A549 (cell line): ENCODE results near the gene GRK6. TPM values are rescaled to one million over a fixed set of nuclear protein-coding genes. Genes with fewer than 3 reads are reported as not detected.

Source experiments
- ATAC-seq, 2 experiments: fragments of 200-7000 bp in 1 of 2; fragments of >200 bp in 1 of 2; cut with Nextera tagmentation in 1 of 2; cut with Tn5 transposase in 1 of 2; 3 replicates each; pipeline versions ENCODE4 v1.8.0 to v1.9.1; 2018 to 2020; ENCODE audit warnings: mild to moderate bottlenecking in 1 of 2, moderate library complexity in 1 of 2
- CTCF ChIA-PET: fragments of 300-600 bp; sonication (Branson Sonifier 250); formaldehyde crosslinking; extraction: SDS; loops from one replicate; lab custom pipeline; 2021; ENCODE audit warnings: antibody characterized with exemption, inconsistent platforms; lab: Yijun Ruan, JAX
- POLR2A ChIA-PET: fragments of 350-600 bp; formaldehyde crosslinking; extraction: SDS; loops from one replicate; lab custom pipeline; 2021; ENCODE audit warnings: antibody characterized with exemption, inconsistent platforms; lab: Yijun Ruan, JAX
- DNase-seq, 2 experiments: peaks; one replicate each; pipeline versions ENCODE4 v3.0.0 to v3.0.0-alpha.2; 2011 to 2016; ENCODE audit warnings: low read depth in 1 of 2, low spot score in 1 of 2
- FAIRE-seq: peaks from 2 replicates; lab custom pipeline; 2011; peaks lifted over from hg19 to GRCh38; lab: Jason Lieb, UNC
- H3K27ac ChIP-seq, 2 experiments: fragments of >200 bp; sonication (Bioruptor Twin); formaldehyde crosslinking; 3 replicates each; pipeline ENCODE4 v1.5.1; 2016 to 2017
- H3K4me1 ChIP-seq: fragments of >200 bp; sonication (Bioruptor Twin); formaldehyde crosslinking; 3 replicates; pipeline ENCODE4 v1.6.1; 2016
- H3K4me2 ChIP-seq: fragments of >200 bp; sonication (Bioruptor Twin); formaldehyde crosslinking; 3 replicates; pipeline ENCODE4 v1.6.1; 2016
- H3K4me3 ChIP-seq: fragments of >200 bp; sonication (Bioruptor Twin); formaldehyde crosslinking; 3 replicates; pipeline ENCODE4 v1.5.1; 2016
- H3K9me3 ChIP-seq: fragments of >200 bp; sonication (Bioruptor Twin); formaldehyde crosslinking; 3 replicates; pipeline ENCODE4 v1.6.1; 2016
- BHLHE40 ChIP-seq: IDR thresholded peaks from 2 replicates; pipeline ENCODE4 v1.6.1; 2012; ENCODE audit warnings: low read depth, low read length, inconsistent platforms
- CEBPB ChIP-seq, 2 experiments: fragments of >200 bp in 1 of 2; sonication (Bioruptor Twin) in 1 of 2; formaldehyde crosslinking in 1 of 2; IDR thresholded peaks; 2 replicates each; pipeline ENCODE4 v1.6.1; 2012 to 2016
- CHD4 ChIP-seq: fragments of 200-600 bp; sonication (generic); IDR thresholded peaks from 2 replicates; pipeline ENCODE4 v1.6.1; 2016; ENCODE audit warnings: antibody characterized with exemption, mild to moderate bottlenecking, borderline replicate concordance
- EP300 ChIP-seq, 2 experiments: fragments of >200 bp; sonication (Bioruptor Twin); formaldehyde crosslinking; IDR thresholded peaks; 2 replicates in 1 of 2; 3 replicates in 1 of 2; pipeline ENCODE4 v1.6.1; 2016 to 2017
- FOSB ChIP-seq: fragments of 250-450 bp; sonication (Bioruptor Pico); IDR thresholded peaks from 2 replicates; pipeline ENCODE4 v1.5.0; 2020; ENCODE audit warnings: mild to moderate bottlenecking, moderate library complexity
- FOXS1 ChIP-seq: fragments of 250-450 bp; sonication (Bioruptor Pico); IDR thresholded peaks from 2 replicates; pipeline ENCODE4 v1.5.0; 2020; ENCODE audit warnings: mild to moderate bottlenecking, moderate library complexity
- GATA3 ChIP-seq: IDR thresholded peaks from 2 replicates; pipeline ENCODE4 v1.6.1; 2012; ENCODE audit warnings: borderline replicate concordance
- HOXA7 ChIP-seq: fragments of 250-450 bp; sonication (Bioruptor Pico); IDR thresholded peaks from 2 replicates; pipeline ENCODE4 v1.5.0; 2020; ENCODE audit warnings: mild to moderate bottlenecking, moderate library complexity
- JUN ChIP-seq, 2 experiments: fragments of >200 bp; sonication (Bioruptor Twin); formaldehyde crosslinking; IDR thresholded peaks; 2 replicates in 1 of 2; 3 replicates in 1 of 2; pipeline ENCODE4 v1.6.1; 2016 to 2017
- KDM5A ChIP-seq: fragments of 200-600 bp; sonication (generic); IDR thresholded peaks from 2 replicates; pipeline ENCODE4 v1.6.1; 2016; ENCODE audit warnings: antibody characterized with exemption, mild to moderate bottlenecking
- MYC ChIP-seq: IDR thresholded peaks from 2 replicates; pipeline ENCODE4 v1.6.1; 2012; ENCODE audit warnings: mild to moderate bottlenecking, inconsistent platforms, low read length, improper control_type of control experiment, borderline replicate concordance
- NPAS2 ChIP-seq: fragments of 250-450 bp; sonication (Bioruptor Pico); IDR thresholded peaks from 2 replicates; pipeline ENCODE4 v1.8.0; 2022; ENCODE audit warnings: mild to moderate bottlenecking, moderate library complexity, borderline replicate concordance
- PHF8 ChIP-seq: fragments of 200-600 bp; sonication (generic); IDR thresholded peaks from 2 replicates; pipeline ENCODE4 v1.6.1; 2016; ENCODE audit warnings: low read depth, mild to moderate bottlenecking, antibody characterized with exemption, moderate library complexity, borderline replicate concordance
- POLR2A ChIP-seq: IDR thresholded peaks from 2 replicates; pipeline ENCODE4 v1.6.1; 2012; ENCODE audit warnings: mild to moderate bottlenecking, low read length
- RAD21 ChIP-seq, 2 experiments: fragments of >200 bp in 1 of 2; sonication (Bioruptor Twin) in 1 of 2; formaldehyde crosslinking in 1 of 2; IDR thresholded peaks in 1 of 2; conservative IDR thresholded peaks in 1 of 2; 2 replicates in 1 of 2; 3 replicates in 1 of 2; pipeline ENCODE4 v1.6.1; 2012 to 2018; ENCODE audit warnings: inconsistent platforms in 1 of 2
- RCOR1 ChIP-seq: fragments of 150-350 bp; IDR thresholded peaks from 2 replicates; pipeline ENCODE4 v1.6.1; 2014; ENCODE audit warnings: antibody characterized with exemption, low read length, low read depth
- RFX5 ChIP-seq: fragments of 450-650 bp; IDR thresholded peaks from 2 replicates; pipeline ENCODE4 v1.7.1; 2014; ENCODE audit warnings: antibody characterized with exemption, mild to moderate bottlenecking, moderate library complexity
- RNF2 ChIP-seq: fragments of 200-600 bp; sonication (generic); IDR thresholded peaks from 2 replicates; pipeline ENCODE4 v1.6.1; 2016; ENCODE audit warnings: low read depth, mild to moderate bottlenecking, antibody characterized with exemption, moderate library complexity, borderline replicate concordance
- SREBF2 ChIP-seq: fragments of 450-650 bp; IDR thresholded peaks from 2 replicates; pipeline ENCODE4 v1.6.1; 2014; ENCODE audit warnings: mild to moderate bottlenecking, moderate library complexity
- TFCP2L1 ChIP-seq: fragments of 250-450 bp; sonication (Bioruptor Pico); IDR thresholded peaks from 2 replicates; pipeline ENCODE4 v1.5.0; 2021; ENCODE audit warnings: mild to moderate bottlenecking
- ZSCAN20 ChIP-seq: fragments of 250-450 bp; sonication (Bioruptor Pico); IDR thresholded peaks from 2 replicates; pipeline ENCODE4 v1.8.0; 2022; ENCODE audit warnings: mild to moderate bottlenecking, moderate library complexity
- WGBS: methylation state at CpG from one replicate; pipeline ENCODE4 v1.1.6; 2017; ENCODE audit errors: missing lambda C conversion rate; 5-methylcytosine and 5-hydroxymethylcytosine counted together
- polyA plus RNA-seq, 4 experiments: library from polyadenylated mRNA; depleted of rRNA in 3 of 4; stranded (reverse); fragments of >200 nt; fragmentation: RNase III in 1 of 4; extraction: RNeasy Plus Mini Kit Qiagen cat#74134 plus additional on column Dnase treatment in 1 of 4; gene quantifications; 2 replicates in 3 of 4; 3 replicates in 1 of 4; pipeline ENCODE4 v1.2.3, GENCODE V29; 2011 to 2017
- TF ChIP-seq, protein P1 (sequence below): fragments of 200-600 bp; sonication (generic); IDR thresholded peaks from 2 replicates; pipeline ENCODE4 v1.6.1; 2016; ENCODE audit warnings: antibody characterized with exemption, mild to moderate bottlenecking, moderate library complexity
- TF ChIP-seq, protein P2 (sequence below): IDR thresholded peaks from 2 replicates; pipeline ENCODE4 v1.6.1; 2012
- TF ChIP-seq, protein P3 (sequence below): fragments of 450-650 bp; IDR thresholded peaks from 2 replicates; pipeline ENCODE4 v1.6.1; 2014; ENCODE audit warnings: antibody characterized with exemption
- TF ChIP-seq, protein P4 (sequence below): fragments of >200 bp; sonication (Bioruptor Twin); formaldehyde crosslinking; IDR thresholded peaks from 2 replicates; pipeline ENCODE4 v1.6.1; 2016

The GRK6 gene
- polyA plus RNA-seq, 2 of the 4 experiments (the other 2 are of a cell fraction), result 20.1 to 28.8 TPM

DNA sequence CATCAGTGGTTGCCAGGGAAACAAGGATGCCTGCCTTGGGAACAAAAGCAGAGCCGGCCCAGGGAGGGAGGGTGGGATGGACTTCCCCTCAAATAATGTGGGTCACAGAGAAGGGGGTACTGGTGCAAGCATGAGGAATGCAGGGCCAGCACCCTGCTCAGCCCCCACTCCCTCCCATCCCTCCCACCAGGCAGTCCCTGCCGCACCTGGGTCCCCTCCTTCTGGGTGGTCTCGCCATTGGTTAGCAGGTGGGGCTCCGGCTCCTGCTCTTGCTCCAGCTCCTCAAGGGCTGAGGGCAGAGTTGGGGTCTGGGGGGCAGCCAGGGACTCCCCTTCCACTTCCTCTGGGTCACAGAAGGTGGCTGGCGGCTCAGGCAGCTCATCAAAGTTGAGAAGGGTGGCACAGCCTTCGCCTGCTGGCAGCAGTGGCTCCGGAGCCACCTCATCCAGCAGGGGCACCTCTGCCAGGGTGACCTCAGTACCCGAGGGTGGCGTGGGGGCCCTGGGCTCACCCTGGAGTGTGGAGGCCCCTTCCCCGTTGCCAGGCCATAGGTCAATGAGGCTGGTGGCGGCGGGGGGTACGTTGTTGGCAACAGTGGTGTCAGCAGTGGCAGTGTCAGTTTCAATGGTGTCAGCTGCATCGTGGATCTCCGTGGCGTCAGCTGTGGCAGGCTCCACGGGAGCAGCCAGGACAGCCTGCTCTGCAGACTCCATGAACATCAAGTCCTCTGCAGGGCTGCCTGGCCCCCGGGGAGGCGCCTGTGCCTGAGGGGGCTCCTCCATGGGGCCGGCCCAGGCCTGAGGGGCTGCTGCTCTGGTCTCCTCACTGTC is 31.6 kb downstream of the GRK6 start:
- ChIA-PET POLR2A (interaction anchor here (0.6 to 1.0 kb wide), 2 partner anchors 32 to 39 kb away, joined by 3 read pairs; partner anchors contain the start of genes GRK6 and PDLIM7), CTCF (interaction anchor here (1.2 to 25.5 kb wide), 11 partner anchors 10 to 344 kb away, joined by 3 to 871 read pairs (median 13); partner anchors contain the start of genes DBN1, F12, GRK6 and PDLIM7)
- Histone ChIP-seq H3K27ac (no peak overlapping the region), H3K4me3 (no peak overlapping the region), H3K4me1 (peaks cover 10% of the 10 kb centered on the region), H3K9me3 (no peaks in the 10 kb centered on the region), H3K4me2 (no peak overlapping the region)
- DNase-seq, result no peak
- no peak for TF ChIP-seq RFX5
- TF ChIP-seq, protein P1, sequence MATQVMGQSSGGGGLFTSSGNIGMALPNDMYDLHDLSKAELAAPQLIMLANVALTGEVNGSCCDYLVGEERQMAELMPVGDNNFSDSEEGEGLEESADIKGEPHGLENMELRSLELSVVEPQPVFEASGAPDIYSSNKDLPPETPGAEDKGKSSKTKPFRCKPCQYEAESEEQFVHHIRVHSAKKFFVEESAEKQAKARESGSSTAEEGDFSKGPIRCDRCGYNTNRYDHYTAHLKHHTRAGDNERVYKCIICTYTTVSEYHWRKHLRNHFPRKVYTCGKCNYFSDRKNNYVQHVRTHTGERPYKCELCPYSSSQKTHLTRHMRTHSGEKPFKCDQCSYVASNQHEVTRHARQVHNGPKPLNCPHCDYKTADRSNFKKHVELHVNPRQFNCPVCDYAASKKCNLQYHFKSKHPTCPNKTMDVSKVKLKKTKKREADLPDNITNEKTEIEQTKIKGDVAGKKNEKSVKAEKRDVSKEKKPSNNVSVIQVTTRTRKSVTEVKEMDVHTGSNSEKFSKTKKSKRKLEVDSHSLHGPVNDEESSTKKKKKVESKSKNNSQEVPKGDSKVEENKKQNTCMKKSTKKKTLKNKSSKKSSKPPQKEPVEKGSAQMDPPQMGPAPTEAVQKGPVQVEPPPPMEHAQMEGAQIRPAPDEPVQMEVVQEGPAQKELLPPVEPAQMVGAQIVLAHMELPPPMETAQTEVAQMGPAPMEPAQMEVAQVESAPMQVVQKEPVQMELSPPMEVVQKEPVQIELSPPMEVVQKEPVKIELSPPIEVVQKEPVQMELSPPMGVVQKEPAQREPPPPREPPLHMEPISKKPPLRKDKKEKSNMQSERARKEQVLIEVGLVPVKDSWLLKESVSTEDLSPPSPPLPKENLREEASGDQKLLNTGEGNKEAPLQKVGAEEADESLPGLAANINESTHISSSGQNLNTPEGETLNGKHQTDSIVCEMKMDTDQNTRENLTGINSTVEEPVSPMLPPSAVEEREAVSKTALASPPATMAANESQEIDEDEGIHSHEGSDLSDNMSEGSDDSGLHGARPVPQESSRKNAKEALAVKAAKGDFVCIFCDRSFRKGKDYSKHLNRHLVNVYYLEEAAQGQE, result no peak
- no peak for TF ChIP-seq PHF8
- TF ChIP-seq BHLHE40, result no peak
- TF ChIP-seq ZSCAN20 (CRISPR knock-in tag), result no peak
- TF ChIP-seq CEBPB (IDR thresholded peaks at IDR 0.05), result no peak
- no peak for TF ChIP-seq FOSB
- TF ChIP-seq JUN (IDR thresholded peaks at IDR 0.05), result no peak
- TF ChIP-seq, protein P2, sequence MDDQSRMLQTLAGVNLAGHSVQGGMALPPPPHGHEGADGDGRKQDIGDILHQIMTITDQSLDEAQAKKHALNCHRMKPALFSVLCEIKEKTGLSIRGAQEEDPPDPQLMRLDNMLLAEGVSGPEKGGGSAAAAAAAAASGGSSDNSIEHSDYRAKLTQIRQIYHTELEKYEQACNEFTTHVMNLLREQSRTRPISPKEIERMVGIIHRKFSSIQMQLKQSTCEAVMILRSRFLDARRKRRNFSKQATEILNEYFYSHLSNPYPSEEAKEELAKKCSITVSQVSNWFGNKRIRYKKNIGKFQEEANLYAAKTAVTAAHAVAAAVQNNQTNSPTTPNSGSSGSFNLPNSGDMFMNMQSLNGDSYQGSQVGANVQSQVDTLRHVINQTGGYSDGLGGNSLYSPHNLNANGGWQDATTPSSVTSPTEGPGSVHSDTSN, result no peak
- no peak for TF ChIP-seq FOXS1 (CRISPR knock-in tag)
- TF ChIP-seq SREBF2, result no peak
- no peak for TF ChIP-seq RAD21 (conservative IDR thresholded peaks at IDR 0.05 in 1 of 2, IDR thresholded peaks at IDR 0.05 in 1 of 2)
- no peak for TF ChIP-seq RCOR1
- no peak for TF ChIP-seq TFCP2L1
- no peak for TF ChIP-seq CHD4
- no peak for TF ChIP-seq HOXA7
- no peak for FAIRE-seq
- whole genome bisulfite sequencing, result 79% methylated on average over 7 of the region's 20 CpGs
- ATAC-seq, result no peak

DNA sequence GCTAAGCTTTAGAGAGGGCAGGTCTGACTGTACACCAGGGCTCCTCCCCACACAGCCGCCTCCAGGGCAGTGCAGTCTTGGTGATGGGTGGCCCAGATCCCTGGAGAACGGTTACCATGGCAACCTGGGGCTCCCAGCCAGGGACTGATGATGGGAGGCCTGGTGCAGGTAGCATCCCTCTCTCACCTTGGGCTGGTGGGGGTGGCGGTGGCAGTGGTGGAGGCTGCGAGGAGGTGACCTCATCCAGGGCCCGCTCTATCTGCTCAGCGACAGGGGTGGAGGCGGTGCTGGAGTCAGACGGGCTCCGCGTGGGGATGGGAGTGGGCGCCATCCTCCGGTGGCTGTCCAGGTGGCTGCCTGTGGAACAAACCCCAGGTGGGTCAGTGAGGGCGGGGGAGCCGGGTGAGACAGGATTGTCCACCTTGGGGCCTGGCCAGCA is 32.5 kb downstream of the GRK6 start:
- Histone ChIP-seq H3K4me1 (peaks cover 8% of the 10 kb centered on the region), H3K4me3 (no peak overlapping the region), H3K4me2 (no peak overlapping the region), H3K27ac (no peak overlapping the region), H3K9me3 (no peaks in the 10 kb centered on the region)
- DNase-seq (peak in 1 of 2 experiments; percentile 64), FAIRE-seq (no peak), ATAC-seq (no peak)
- 85% methylated on average over 9 of the region's 14 CpGs for WGBS
- ChIA-PET CTCF (interaction anchor here (1.2 to 25.5 kb wide), 6 partner anchors 11 to 344 kb away, joined by 3 to 871 read pairs (median 287); partner anchors contain the start of genes DBN1, F12, GRK6 and PDLIM7), POLR2A (no interaction called here)
- TF ChIP-seq, protein P3, sequence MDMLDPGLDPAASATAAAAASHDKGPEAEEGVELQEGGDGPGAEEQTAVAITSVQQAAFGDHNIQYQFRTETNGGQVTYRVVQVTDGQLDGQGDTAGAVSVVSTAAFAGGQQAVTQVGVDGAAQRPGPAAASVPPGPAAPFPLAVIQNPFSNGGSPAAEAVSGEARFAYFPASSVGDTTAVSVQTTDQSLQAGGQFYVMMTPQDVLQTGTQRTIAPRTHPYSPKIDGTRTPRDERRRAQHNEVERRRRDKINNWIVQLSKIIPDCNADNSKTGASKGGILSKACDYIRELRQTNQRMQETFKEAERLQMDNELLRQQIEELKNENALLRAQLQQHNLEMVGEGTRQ, result no peak
- TF ChIP-seq MYC (no peak), RNF2 (no peak), POLR2A (no peak), FOXS1 (CRISPR knock-in tag) (no peak), GATA3 (no peak), NPAS2 (CRISPR knock-in tag) (no peak), KDM5A (no peak), EP300 (IDR thresholded peaks at IDR 0.05) (no peak), RAD21 (conservative IDR thresholded peaks at IDR 0.05 in 1 of 2, IDR thresholded peaks at IDR 0.05 in 1 of 2) (no peak), RFX5 (no peak), TFCP2L1 (no peak)
- TF ChIP-seq, protein P4, sequence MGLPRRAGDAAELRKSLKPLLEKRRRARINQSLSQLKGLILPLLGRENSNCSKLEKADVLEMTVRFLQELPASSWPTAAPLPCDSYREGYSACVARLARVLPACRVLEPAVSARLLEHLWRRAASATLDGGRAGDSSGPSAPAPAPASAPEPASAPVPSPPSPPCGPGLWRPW, result no peak
- TF ChIP-seq, protein P1, result no peak
